NT2/D1 (cell line): ENCODE measurements around the gene GINS3.
"Not testable (repeated sequence)": the region's sequence is repeated elsewhere in the genome, so short reads cannot be mapped to it uniquely, and the experiment has no call there.

Source experiments
- SUZ12 ChIP-seq: IDR thresholded peaks from 2 replicates; pipeline ENCODE4 v1.6.1; 2011; ENCODE audit not compliant: insufficient read length, insufficient read depth; ENCODE audit errors: extremely low read depth
- YY1 ChIP-seq: IDR thresholded peaks from 2 replicates; pipeline ENCODE4 v1.6.1; 2011; ENCODE audit not compliant: insufficient read length, insufficient read depth
- ZNF274 ChIP-seq: IDR thresholded peaks from 2 replicates; pipeline ENCODE4 v1.6.1; 2011; ENCODE audit warnings: mild to moderate bottlenecking, low read depth, low read length

DNA sequence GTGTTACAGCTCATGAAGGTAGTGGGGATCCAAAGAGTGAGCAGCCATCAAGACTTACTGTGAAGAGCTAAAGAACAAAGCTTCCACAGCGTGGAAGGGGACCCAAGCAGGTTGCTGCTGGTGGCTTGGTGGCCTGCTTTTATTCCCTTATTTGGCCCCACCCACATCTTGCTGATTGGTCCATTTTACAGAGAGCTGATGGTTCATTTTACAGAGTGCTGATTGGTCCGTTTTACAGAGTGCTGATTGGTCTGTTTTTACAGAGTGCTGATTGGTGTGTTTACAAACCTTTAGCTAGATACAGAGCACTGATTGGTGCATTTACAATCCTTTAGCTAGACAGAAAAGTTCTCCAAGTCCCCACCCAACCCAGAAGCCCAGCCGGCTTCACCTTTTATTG, 9.0 kb downstream of the GINS3 start:
- not testable (repeated sequence) for TF ChIP-seq ZNF274, SUZ12, YY1
